ENCODE measurements around the gene ARHGEF1.
A peak's percentile ranks its signal among the peaks of the same experiment; 100 is the strongest.

Gene ARHGEF1

DNA sequence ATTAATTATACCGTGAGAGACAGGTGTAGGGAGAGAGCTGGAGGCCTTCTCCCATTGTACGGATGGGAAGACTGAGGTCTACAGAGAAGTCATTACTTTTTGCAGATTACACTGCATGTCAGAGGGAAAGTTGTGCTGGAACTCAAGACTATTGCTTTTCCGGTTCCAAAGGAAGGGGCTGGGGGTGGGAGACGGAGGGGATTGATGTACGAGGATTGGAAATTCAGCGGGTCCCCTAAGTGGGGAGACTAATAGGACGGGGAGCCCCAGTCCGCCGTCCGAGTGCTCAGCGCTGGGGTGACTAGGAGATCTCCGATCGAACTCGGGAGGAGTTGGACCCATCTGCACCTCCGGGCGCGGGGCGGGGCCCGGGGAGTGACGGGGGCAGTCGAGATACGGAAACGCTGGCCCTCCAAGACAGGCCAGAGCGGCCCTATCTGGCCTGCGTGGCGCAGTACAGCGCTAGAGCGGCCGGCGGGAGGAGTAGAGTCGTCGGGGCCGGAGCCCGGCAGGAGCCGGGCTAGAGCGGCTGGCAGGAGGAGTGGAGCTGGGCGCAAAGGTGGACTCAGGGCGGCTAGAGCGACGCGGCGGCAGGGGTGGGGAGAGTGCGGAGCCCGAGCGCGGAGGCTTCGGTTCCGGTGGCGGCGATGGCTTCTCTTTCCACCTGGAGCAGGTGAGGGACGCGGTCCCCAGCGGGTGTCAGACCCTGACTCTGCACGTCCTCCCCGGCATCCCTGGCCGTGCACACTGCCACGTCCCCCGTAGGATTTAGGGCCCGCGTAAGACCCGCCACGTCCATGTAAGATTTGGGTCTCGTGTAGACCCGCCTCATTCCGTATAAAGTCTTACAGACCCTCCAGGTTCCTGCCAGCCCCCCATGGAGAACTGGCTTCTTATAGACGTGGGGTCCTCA is 1.1 kb downstream of the ARHGEF1 start:
- DNase-seq (ENCODE audit: low spot score), result peak; percentile 99

DNA sequence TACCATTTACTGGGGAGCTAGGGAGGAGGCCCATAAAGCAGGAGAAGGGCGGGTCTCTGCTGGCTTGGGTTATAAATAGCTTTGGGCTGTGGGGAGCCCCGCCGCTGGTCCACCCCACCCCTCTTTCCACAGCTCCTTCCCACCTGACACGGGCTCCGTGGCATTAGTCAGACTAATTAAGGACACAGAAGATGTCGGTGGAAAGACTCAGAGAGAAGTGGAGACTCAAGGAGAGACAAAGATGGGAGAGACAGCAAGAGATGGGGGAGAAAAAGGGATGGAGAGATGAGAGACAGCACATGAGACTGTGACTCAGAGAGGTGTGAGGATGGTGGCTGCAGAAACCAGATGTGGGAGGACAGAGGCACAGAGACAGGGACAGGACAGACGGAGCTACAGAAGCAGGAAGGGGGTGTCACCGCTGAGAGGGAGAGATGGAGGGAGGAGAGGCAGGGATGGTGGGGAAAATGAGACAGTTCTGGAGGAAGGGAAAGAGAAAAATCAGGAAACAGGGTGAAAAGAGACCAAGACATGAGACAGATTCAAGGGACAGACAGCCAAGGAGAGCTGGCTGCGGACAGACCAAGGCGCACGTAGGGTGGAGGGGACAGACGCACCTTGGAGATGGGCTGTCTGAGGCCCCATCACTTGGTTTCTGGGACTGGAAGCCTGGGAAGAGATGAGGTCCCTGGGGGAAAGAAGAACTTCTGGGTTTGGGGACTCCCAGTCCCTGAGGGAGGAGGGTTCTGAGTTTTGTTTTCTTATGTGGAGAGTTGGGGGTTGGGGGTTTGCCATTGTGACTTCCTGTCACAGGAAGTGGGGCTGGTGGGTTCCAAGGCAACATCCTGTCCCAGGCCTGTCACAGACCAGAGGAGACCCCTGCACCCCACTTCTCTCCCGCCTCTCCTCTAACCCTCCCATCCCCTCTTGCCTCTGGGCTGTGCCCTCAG is 4.1 kb downstream of the ARHGEF1 start:
- DNase-seq (ENCODE audit: low spot score), result no peak

- no peak for DNase-seq (ENCODE audit: low spot score)
These were observed 4.9 kb downstream of the ARHGEF1 start for GRCh38 chr19:41887711-41888382.

DNA sequence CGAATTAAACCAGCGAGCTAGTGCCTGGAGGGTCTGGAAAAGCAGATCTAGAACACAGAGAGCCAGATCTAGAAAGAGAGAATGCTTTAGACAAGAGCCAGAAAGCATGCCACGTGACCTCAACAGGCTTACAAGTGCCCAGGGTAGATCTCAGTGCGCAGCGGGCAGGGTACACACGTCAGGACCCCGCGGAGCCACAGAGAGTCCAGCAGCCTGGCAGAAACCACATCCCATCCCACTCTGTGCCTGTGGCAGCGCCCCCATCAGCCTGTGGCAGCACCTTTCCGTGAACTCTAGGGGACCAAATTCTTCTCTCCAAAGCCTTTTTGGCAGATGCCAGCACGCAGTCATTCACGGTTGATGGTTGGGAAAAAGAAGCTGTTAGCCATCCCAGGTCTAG is 5.9 kb downstream of the ARHGEF1 start:
- DNase-seq (ENCODE audit: low spot score), result no peak

DNA sequence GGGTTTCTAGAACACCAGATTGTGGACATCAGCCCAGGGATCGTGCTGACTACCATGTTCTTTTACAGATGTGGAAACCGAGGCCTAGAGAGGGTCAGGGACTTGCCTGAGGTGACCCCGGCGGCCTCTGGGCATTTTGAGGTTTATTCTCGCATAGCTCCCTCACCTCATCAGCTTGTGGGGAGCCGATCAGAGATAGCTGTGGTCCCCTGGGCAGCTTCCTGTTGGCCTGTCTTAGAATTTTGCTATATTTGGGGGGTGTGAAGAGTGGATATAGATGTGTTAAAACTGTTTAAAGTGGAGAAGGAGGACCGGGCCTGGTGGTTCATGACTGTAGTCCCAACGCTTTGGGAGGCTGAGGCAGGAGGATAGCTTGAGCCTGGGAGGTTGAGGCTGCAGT is 6.9 kb downstream of the ARHGEF1 start:
- no peak for DNase-seq (ENCODE audit: low spot score)

DNA sequence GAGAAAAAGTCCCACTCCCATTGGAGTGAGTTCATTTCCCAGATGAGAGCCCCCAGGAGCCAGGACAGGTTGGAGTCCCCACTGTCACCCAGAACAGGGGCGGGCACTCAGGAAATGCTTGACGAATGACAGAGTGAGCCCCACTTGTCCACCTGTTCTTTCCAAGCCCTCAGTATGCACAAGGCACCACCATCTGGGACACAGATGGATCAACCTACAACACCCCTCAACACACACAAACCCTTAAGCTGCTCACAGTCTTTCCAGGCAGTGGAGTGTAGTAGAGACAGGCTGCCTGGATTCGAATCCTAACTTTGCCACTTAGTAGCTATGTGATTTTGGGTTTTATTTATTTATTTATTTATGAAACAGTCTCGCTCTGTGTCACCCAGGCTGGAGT is 8.0 kb downstream of the ARHGEF1 start:
- DNase-seq (ENCODE audit: low spot score), result no peak

DNA sequence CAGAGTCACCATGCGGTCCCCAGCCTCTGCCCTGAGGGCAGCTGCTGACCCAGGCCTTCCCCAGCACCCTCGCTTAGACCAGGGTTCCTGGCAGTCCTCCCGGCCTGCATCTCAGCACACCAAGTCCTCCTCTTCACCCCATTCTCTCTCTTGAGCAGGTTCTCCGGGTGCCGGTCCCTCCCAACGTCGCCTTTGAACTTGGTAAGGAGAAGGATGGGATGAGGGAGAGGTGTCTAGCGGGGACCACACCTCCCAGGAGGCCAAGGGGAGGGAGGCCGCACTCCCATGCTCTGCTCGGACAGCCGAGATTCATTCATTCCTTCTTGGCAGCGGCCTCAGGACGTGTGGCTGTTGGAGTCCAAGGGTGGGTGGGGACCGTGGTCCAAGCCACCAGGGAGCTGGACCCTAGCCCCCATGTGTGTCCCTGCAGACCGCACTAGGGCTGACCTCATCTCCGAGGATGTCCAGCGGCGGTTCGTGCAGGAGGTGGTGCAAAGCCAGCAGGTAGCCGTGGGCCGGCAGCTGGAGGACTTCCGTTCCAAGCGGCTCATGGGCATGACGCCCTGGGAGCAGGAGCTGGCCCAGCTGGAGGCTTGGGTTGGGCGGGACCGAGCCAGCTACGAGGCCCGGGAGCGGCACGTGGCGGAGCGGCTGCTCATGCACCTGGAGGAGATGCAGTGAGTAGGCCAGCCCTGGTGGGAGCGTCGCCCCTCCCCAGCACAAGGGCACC is 9.4 kb downstream of the ARHGEF1 start:
- no peak for DNase-seq (ENCODE audit: low spot score)

DNA sequence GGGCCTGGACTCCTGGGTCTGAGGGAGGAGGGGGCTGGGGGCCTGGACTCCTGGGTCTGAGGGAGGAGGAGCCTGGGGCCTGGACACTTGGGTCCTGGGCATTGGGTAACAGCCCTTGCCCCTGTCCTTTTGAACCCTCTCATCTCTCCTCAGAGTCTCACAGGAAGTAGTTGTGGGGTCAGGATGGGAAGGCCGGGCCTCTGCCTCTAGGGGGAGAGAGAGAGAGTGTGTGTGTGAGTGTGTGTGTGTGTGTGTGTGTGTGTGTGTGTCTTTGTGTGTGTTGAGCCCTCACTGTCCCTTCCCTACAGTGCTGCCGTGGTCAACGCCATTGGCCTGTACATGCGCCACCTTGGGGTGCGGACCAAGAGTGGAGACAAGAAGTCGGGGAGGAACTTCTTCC is 10.9 kb downstream of the ARHGEF1 start:
- DNase-seq (ENCODE audit: low spot score), result no peak

GRCh38 chr19:41894350-41894749 is 11.4 kb downstream of the ARHGEF1 start:
- no peak for DNase-seq (ENCODE audit: low spot score)

DNA sequence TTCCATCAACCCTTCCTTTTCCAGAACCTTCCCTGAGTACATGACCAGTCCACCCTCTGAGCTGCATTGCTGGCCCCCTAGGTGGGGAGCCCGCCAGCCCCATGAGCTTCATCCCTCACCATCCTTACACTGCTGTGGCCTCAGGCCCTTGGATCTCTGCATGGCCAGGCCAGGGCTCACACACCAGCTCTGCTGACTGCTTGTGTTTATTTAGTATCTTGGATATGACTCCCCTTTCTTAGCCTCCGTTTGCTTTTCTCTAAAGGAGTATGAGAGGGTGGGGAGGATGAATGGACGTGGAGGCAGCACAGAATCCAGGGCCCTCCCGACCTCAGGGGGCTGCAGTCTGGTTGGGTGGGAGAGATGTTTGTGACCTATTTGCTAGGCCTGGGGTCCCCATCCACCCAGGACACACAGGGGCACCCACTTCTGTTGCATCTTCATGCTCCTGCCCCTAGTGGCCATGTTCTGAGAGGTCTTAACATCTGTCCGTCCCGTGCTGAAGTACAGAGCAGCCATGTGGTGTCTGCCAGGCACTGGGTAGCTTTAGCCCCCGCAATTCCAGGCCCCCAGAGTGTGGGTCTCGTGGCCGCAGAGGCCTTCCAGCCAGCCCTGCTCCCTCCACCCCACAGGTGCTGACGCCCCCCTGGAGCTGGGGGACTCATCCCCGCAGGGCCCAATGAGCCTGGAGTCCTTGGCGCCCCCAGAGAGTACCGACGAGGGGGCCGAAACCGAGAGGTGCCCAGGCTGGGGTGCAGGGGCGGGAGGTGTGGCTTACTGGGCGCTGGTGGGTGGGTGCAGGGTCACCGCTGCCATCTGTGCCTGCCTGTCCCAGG is 13.0 kb downstream of the ARHGEF1 start:
- no peak for DNase-seq (ENCODE audit: low spot score)

DNA sequence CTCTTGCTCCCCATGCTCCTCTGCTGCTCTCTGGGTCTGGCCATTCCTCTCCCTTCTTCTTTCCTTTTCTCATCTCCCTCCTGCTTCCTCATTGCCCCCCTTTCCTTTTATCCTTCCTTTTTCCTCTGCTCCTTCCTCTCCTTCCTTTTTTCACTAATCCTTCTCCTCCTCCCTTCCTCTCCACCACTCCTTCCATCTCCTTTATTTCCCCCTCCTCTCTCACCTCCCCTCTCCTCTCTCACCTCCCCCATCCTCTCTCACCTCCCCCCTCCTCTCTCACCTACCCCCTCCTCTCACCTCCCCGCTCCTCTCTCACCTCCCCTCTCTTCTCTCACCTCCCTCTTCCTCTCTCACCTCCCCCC is 13.6 kb downstream of the ARHGEF1 start:
- DNase-seq (ENCODE audit: low spot score), result no peak

- DNase-seq (ENCODE audit: low spot score), result no peak
These were observed 14.2 kb downstream of the ARHGEF1 start for GRCh38 chr19:41897181-41897580.

GRCh38 chr19:41897820-41898219 is 14.8 kb downstream of the ARHGEF1 start:
- DNase-seq (ENCODE audit: low spot score), result no peak

DNA sequence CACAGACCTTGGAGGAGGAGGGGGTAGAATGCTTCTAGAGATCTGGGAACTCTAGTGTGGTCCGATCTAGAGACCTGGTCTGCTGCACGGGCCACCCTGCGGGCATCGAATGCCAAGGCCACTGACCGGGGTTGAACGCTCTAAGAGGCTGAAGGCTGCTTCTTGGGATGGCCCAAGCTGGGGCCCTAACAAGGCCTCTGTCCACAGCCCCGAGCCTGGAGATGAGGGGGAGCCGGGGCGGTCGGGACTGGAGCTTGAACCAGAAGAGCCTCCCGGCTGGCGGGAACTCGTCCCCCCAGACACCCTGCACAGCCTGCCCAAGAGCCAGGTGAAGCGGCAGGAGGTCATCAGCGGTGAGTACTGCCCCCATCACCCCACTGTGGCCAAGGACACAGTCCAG is 15.3 kb downstream of the ARHGEF1 start:
- no peak for DNase-seq (ENCODE audit: low spot score)

- no peak for DNase-seq (ENCODE audit: low spot score)
These were observed 18.9 kb downstream of the ARHGEF1 start for GRCh38 chr19:41901707-41902360.

GRCh38 chr19:41902594-41902993 is 19.6 kb downstream of the ARHGEF1 start:
- DNase-seq (ENCODE audit: low spot score), result no peak

GRCh38 chr19:41903193-41903953 is 20.4 kb downstream of the ARHGEF1 start:
- DNase-seq (ENCODE audit: low spot score), result no peak

DNA sequence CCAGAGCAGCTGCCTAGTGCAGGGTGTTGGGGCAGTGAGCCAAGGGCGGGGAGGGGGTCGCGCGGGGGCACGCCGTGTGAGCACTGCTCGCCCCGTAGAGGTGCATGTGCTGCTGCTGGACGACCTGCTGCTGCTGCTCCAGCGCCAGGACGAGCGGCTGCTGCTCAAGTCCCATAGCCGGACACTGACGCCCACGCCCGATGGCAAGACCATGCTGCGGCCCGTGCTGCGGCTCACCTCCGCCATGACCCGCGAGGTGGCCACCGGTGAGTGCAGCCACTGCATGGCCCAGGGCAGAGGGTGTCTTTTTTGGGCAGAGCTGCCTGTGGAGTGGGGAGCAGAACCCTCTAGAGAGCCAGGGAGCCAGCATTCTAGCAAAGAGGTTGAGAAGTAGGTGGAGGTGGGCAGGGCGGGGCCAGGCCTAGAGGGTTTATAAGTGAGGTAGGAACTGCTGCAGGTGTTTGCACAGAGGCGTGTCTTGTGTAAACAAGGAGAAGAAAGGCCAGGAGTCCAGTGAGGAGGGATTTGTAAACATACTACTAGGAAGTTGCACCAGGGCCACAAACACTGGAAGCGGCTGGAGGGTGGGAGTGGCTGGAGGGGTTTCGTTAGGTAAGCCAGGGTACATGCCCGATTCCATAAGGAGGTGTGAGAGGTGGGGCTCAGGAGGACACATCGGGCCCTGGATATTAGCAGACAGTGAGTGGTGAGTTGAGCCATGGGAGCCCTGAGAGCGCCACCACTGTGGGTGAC is 21.3 kb downstream of the ARHGEF1 start:
- DNase-seq (ENCODE audit: low spot score), result no peak
